Measurements from ENCODE around the gene XAGE5.
"Not testable (repeated sequence)": the region's sequence is repeated elsewhere in the genome, so short reads cannot be mapped to it uniquely, and the experiment has no call there.

The XAGE5 gene, protein sequence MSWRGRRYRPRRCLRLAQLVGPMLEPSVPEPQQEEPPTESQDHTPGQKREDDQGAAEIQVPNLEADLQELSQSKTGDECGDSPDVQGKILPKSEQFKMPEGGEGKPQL

DNA sequence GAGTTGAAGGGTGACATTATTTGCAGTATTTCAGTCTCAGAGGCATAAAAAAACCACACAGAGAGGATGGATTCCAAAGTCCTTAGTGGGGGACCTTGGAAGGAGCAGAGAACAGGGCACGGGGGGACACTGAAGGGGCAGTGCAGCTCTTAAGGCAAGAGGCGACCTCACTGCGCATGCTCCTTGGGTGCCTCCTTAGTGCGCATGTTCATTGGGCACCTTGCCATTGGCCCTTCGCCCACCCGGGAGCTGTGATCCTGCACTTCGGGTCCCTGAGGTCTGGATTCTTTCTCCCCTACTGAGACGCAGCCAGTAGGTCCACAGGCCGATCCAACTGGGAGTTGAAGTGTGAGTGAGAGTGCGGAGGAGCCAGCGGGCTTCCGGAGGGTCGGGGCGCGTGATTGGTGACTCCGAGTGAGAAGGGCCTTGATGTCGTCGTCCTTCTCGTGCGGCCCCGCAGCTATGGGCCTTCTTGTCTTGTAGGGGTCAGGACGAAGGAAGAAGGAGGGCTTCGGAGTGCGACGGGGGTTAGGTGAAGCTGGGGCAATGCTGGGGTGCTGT is at the start of gene XAGE5:
TSS of gene XAGE5 (plus strand) at position 223 of the 561 bp plus-strand sequence. CDS start 1,280 bp downstream, outside the sequence.
- Histone ChIP-seq H3K27me3 (ENCODE audit: insufficient read depth, insufficient read length) (no peaks in the 10 kb centered on the region), H3K9ac (ENCODE audit: insufficient read length, low read depth) (no peak within 1 kb of the TSS), H3K9me3 (ENCODE audit: insufficient read depth, low read length) (no peaks in the 10 kb centered on the region), H3K36me3 (ENCODE audit: insufficient read depth, insufficient read length, low read length) (no peaks in the 10 kb centered on the region), H3K4me1 (ENCODE audit: insufficient read depth, insufficient read length) (no peaks in the 10 kb centered on the region), H3K4me3 (ENCODE audit: insufficient read length, low read depth) (no peak within 1 kb of the TSS)
- TF ChIP-seq SUZ12 (IDR thresholded peaks at IDR 0.05; ENCODE audit: extremely low read depth, insufficient read depth, insufficient read length) (no peak), YY1 (IDR thresholded peaks at IDR 0.05; ENCODE audit: insufficient read depth, insufficient read length) (no peak), ZNF274 (IDR thresholded peaks at IDR 0.05; ENCODE audit: low read depth, low read length) (no peak)
- no peak for DNase-seq (ENCODE audit: low read depth, low spot score)

DNA sequence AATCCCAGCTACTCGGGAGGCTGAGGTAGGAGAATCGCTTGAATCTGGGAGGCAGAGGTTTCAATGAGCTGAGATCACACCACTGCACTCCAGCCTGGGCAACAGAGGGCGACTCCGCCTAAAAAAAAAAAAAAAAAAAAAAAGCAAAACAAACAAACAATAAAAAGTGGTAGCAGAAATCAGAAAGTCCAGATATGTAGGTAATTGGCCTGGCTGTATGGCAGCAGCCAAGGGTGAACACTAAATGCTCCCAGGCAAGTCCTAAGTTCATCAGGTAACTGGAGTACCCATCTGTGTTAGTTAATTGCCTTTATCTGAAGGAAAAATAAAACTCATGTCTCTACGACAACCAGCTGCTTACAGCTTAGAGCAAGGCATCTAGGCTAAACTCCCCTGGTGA is 45.1 kb upstream of the XAGE5 start:
- not testable (repeated sequence) for H3K4me1 ChIP-seq (ENCODE audit: insufficient read depth, insufficient read length); H3K27me3 ChIP-seq (ENCODE audit: insufficient read depth, insufficient read length); H3K4me3 ChIP-seq (ENCODE audit: insufficient read length, low read depth); H3K36me3 ChIP-seq (ENCODE audit: insufficient read depth, insufficient read length, low read length); H3K9ac ChIP-seq (ENCODE audit: insufficient read length, low read depth); H3K9me3 ChIP-seq (ENCODE audit: insufficient read depth, low read length); DNase-seq (ENCODE audit: low read depth, low spot score)

DNA sequence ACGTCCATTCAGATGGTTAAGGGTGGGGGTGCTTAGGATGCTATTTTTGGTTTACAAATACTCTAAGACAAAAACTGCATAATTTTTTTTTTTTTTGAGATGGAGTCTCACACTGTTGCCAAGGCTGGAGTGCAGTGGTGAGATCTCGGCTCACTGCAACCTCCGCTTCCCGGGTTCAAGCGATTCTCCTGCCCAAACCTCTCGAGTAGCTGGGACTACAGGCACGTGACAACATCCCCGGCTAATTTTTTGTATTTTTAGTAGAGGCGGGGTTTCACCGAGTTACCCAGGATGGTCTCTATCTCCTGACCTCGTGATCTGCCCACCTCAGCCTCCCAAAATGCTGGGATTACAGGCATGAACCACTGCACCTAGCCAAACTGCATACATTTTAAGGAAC is 37.6 kb upstream of the XAGE5 start:
- not testable (repeated sequence) for H3K9me3 ChIP-seq (ENCODE audit: insufficient read depth, low read length); H3K9ac ChIP-seq (ENCODE audit: insufficient read length, low read depth); H3K27me3 ChIP-seq (ENCODE audit: insufficient read depth, insufficient read length); DNase-seq (ENCODE audit: low read depth, low spot score); H3K4me1 ChIP-seq (ENCODE audit: insufficient read depth, insufficient read length); H3K4me3 ChIP-seq (ENCODE audit: insufficient read length, low read depth); H3K36me3 ChIP-seq (ENCODE audit: insufficient read depth, insufficient read length, low read length)

DNA sequence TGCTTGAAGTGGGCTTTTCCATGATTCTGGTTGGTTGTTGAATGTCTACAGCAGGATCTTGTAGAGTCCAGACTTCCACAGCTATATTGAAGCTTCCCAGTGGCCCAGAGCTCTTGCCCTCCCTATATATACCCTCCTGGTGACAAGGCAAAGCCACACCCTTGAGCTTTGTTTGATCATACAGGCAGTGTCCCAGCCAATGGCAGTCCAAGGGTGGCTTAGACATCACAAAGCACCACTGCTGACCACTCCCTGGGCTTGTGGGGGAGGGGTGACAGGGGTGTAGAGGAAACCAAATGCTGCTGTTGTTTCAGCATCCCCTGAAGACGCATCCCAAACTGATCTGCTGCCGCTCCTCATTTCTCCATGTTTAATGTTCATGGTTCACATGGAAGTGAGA is 13.8 kb upstream of the XAGE5 start, which contains the start of gene SPANXN5:
TSS of gene SPANXN5 (minus strand) at position 101 of the 400 bp plus-strand sequence. CDS start at position 22, 79 bp downstream.
- not testable (repeated sequence) for DNase-seq (ENCODE audit: low read depth, low spot score); H3K4me1 ChIP-seq (ENCODE audit: insufficient read depth, insufficient read length); H3K4me3 ChIP-seq (ENCODE audit: insufficient read length, low read depth); H3K9ac ChIP-seq (ENCODE audit: insufficient read length, low read depth); H3K9me3 ChIP-seq (ENCODE audit: insufficient read depth, low read length); H3K36me3 ChIP-seq (ENCODE audit: insufficient read depth, insufficient read length, low read length); H3K27me3 ChIP-seq (ENCODE audit: insufficient read depth, insufficient read length)

DNA sequence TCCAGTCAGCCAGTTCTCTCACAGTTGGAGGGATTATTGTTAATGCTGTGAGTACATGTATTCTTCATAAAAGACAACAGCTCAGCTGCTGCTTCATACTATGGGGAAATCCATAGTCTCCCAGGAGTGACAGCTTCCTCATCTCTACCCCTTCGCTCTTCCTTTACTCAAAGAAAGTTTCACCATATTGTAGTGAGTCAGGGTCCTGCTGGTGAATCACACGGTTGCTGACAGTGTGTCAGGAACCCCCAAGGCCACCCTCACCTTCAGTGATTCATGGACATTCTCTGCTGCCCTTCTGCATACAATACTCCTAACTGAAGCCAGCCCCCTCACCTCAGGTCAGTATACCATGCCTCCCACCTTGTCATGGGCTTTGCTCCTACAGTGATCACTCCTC is 6.2 kb upstream of the XAGE5 start:
- H3K4me1 ChIP-seq (ENCODE audit: insufficient read depth, insufficient read length); DNase-seq (ENCODE audit: low read depth, low spot score); H3K9ac ChIP-seq (ENCODE audit: insufficient read length, low read depth); H3K9me3 ChIP-seq (ENCODE audit: insufficient read depth, low read length); H3K4me3 ChIP-seq (ENCODE audit: insufficient read length, low read depth); H3K36me3 ChIP-seq (ENCODE audit: insufficient read depth, insufficient read length, low read length); H3K27me3 ChIP-seq (ENCODE audit: insufficient read depth, insufficient read length): not testable (repeated sequence)

DNA sequence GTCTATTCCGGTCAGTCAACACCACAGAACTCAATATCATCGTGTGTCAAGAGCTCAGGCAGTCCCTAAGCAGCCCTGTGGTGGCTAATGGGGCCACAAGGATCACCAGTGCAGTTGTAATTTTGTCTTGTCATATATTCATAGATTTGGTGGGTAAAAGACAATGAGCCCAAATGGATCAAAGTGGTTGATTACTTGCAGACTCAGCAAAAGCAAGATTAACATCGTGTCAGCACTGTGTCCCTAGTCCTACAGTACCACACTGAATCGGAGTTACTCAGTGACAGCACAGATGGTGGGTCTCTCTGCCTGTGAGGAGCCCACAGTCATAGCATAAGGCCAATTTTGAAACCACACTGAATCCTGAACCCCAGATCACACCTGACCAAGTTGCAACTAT is 8.7 kb downstream of the XAGE5 start:
- no peaks in the 10 kb centered on the region for H3K4me1 ChIP-seq (ENCODE audit: insufficient read depth, insufficient read length)
- no peak overlapping the region for H3K9ac ChIP-seq (ENCODE audit: insufficient read length, low read depth)
- DNase-seq (ENCODE audit: low read depth, low spot score) = no peak
- H3K9me3 ChIP-seq (ENCODE audit: insufficient read depth, low read length) = no peaks in the 10 kb centered on the region
- H3K36me3 ChIP-seq (ENCODE audit: insufficient read depth, insufficient read length, low read length) = no peaks in the 10 kb centered on the region
- no peaks in the 10 kb centered on the region for H3K27me3 ChIP-seq (ENCODE audit: insufficient read depth, insufficient read length)
- H3K4me3 ChIP-seq (ENCODE audit: insufficient read length, low read depth) = no peak overlapping the region
- no peak for TF ChIP-seq ZNF274 (IDR thresholded peaks at IDR 0.05; ENCODE audit: low read depth, low read length)
- no peak for TF ChIP-seq YY1 (IDR thresholded peaks at IDR 0.05; ENCODE audit: insufficient read depth, insufficient read length)
- no peak for TF ChIP-seq SUZ12 (IDR thresholded peaks at IDR 0.05; ENCODE audit: extremely low read depth, insufficient read depth, insufficient read length)

DNA sequence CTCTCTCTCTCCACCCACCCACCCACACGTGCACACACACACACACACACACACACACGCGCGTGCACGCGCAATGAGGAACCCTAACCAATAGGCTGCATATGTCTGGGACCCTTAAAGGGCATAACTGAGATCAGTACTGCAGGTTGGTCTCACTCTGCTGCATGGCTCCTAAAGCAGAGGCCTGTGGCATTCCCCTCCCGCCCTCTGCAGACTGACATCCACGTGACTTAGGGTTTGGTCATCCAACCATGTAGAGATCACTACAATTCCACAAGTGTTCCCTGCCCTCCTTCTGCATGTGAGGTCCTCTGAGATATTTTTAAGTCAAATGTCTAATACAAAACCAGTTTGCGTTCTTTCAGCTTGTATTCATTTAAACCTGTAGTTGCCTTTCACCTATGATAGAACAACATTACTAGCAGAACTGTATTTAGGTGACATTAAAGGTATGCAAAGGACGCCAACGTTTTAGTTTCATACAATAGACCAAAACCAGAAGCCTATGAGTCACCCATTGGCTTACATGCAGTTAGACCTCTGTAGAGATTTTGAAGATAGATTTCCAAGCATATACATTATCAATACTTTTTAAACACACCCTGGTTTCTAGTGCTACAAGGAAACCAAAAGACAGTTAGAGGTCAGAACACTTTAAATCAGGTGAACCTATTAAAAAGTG is 10.1 kb downstream of the XAGE5 start:
- Histone ChIP-seq H3K9me3 (ENCODE audit: insufficient read depth, low read length) (no peaks in the 10 kb centered on the region), H3K4me3 (ENCODE audit: insufficient read length, low read depth) (no peak overlapping the region), H3K9ac (ENCODE audit: insufficient read length, low read depth) (no peak overlapping the region), H3K36me3 (ENCODE audit: insufficient read depth, insufficient read length, low read length) (no peaks in the 10 kb centered on the region), H3K4me1 (ENCODE audit: insufficient read depth, insufficient read length) (no peaks in the 10 kb centered on the region), H3K27me3 (ENCODE audit: insufficient read depth, insufficient read length) (no peaks in the 10 kb centered on the region)
- TF ChIP-seq YY1 (IDR thresholded peaks at IDR 0.05; ENCODE audit: insufficient read depth, insufficient read length) (no peak), ZNF274 (IDR thresholded peaks at IDR 0.05; ENCODE audit: low read depth, low read length) (no peak)
- DNase-seq (ENCODE audit: low read depth, low spot score) = no peak

DNA sequence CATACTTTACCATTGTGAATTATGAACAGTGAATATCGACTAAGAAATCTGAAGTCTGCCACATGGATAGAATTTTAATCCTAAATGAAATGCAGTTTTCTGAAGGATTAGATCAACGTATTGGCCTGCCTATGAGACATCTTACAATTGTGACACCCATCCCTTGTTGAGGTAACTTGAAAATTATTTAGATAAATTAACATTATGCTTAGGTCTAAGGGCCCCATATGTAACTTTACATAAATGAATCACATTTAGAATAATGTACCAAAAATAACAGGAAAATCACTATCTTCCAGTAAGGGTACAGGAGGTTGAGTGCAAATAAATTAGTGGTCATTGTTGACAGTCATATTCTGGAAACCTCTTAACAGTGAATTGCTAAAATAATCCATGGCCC is 13.5 kb downstream of the XAGE5 start:
- no peak for DNase-seq (ENCODE audit: low read depth, low spot score)
- H3K9ac ChIP-seq (ENCODE audit: insufficient read length, low read depth) = no peak overlapping the region
- no peaks in the 10 kb centered on the region for H3K27me3 ChIP-seq (ENCODE audit: insufficient read depth, insufficient read length)
- no peaks in the 10 kb centered on the region for H3K4me1 ChIP-seq (ENCODE audit: insufficient read depth, insufficient read length)
- no peaks in the 10 kb centered on the region for H3K36me3 ChIP-seq (ENCODE audit: insufficient read depth, insufficient read length, low read length)
- TF ChIP-seq ZNF274 (IDR thresholded peaks at IDR 0.05; ENCODE audit: low read depth, low read length) (no peak), YY1 (IDR thresholded peaks at IDR 0.05; ENCODE audit: insufficient read depth, insufficient read length) (no peak), SUZ12 (IDR thresholded peaks at IDR 0.05; ENCODE audit: extremely low read depth, insufficient read depth, insufficient read length) (no peak)
- peaks cover 5% of the 10 kb centered on the region; the same call in 1 of the 2 replicates for H3K9me3 ChIP-seq (ENCODE audit: insufficient read depth, low read length)
- no peak overlapping the region for H3K4me3 ChIP-seq (ENCODE audit: insufficient read length, low read depth)
